ENCODE data around the gene SLC24A2. TPM values are rescaled to one million over a fixed set of nuclear protein-coding genes. Genes with fewer than 3 reads are reported as not detected.

SLC24A2 gene
- total and polyA plus RNA-seq, 2 experiments from 2014 or later = 0.10 to 0.27 TPM

- WGBS (ENCODE audit: low lambda C conversion rate, missing lambda C conversion rate) = 88% methylated on average over 4 of the region's 4 CpGs
- DNase-seq (ENCODE audit: low spot score) = no peak
- TF ChIP-seq EZH2 (IDR thresholded peaks at IDR 0.05; ENCODE audit: borderline replicate concordance) = no peak
- TF ChIP-seq EZH2phosphoT487 (IDR thresholded peaks at IDR 0.05; ENCODE audit: low read depth, severe bottlenecking, unreplicated experiment) = no peak
- TF ChIP-seq CTCF (IDR thresholded peaks at IDR 0.05; ENCODE audit: poor library complexity) = no peak
- Histone ChIP-seq H3K79me2 (no peaks in the 10 kb centered on the region), H3K9me3 (ENCODE audit: low read depth) (no peaks in the 10 kb centered on the region), H3K36me3 (replicated peaks; ENCODE audit: insufficient read depth, low read depth) (no peaks in the 10 kb centered on the region), H3K27ac (no peak overlapping the region), H3K4me1 (ENCODE audit: insufficient read depth) (no peaks in the 10 kb centered on the region), H3K4me3 (no peak overlapping the region), H3K27me3 (no peaks in the 10 kb centered on the region), H4K20me1 (ENCODE audit: insufficient read depth, poor library complexity, severe bottlenecking) (no peaks in the 10 kb centered on the region), H3K4me2 (no peak overlapping the region), H2AFZ (no peak overlapping the region), H3K9me2 (replicated peaks; ENCODE audit: insufficient read depth) (no peaks in the 10 kb centered on the region)
Observed at GRCh38 chr9:19771446-19771845, 17.4 kb downstream of the SLC24A2 start.

- no peaks in the 10 kb centered on the region for H3K27me3 ChIP-seq
- 77% methylated on average over 5 of the region's 5 CpGs for WGBS (ENCODE audit: low lambda C conversion rate, missing lambda C conversion rate)
Observed at GRCh38 chr9:19770973-19771372, 17.9 kb downstream of the SLC24A2 start.

GRCh38 chr9:19769213-19769612, 19.6 kb downstream of the SLC24A2 start:
- Histone ChIP-seq H3K79me2 (no peaks in the 10 kb centered on the region), H3K36me3 (replicated peaks; ENCODE audit: insufficient read depth, low read depth) (no peaks in the 10 kb centered on the region), H3K9me3 (ENCODE audit: low read depth) (no peaks in the 10 kb centered on the region), H3K27ac (no peak overlapping the region), H4K20me1 (ENCODE audit: insufficient read depth, poor library complexity, severe bottlenecking) (no peaks in the 10 kb centered on the region), H2AFZ (no peak overlapping the region), H3K27me3 (no peaks in the 10 kb centered on the region), H3K4me1 (ENCODE audit: insufficient read depth) (no peaks in the 10 kb centered on the region), H3K4me3 (no peak overlapping the region), H3K4me2 (no peak overlapping the region), H3K9me2 (replicated peaks; ENCODE audit: insufficient read depth) (no peaks in the 10 kb centered on the region)
- TF ChIP-seq EZH2 (IDR thresholded peaks at IDR 0.05; ENCODE audit: borderline replicate concordance) (no peak), EZH2phosphoT487 (IDR thresholded peaks at IDR 0.05; ENCODE audit: low read depth, severe bottlenecking, unreplicated experiment) (no peak), CTCF (IDR thresholded peaks at IDR 0.05; ENCODE audit: poor library complexity) (no peak)
- 87% methylated on average over 3 of the region's 3 CpGs for WGBS (ENCODE audit: low lambda C conversion rate, missing lambda C conversion rate)
- DNase-seq (ENCODE audit: low spot score) = peak; percentile 11

More at GRCh38 chr9:19770973-19771372, 17.9 kb downstream of the SLC24A2 start:
- Histone ChIP-seq H3K4me3 (no peak overlapping the region), H3K9me3 (ENCODE audit: low read depth) (no peaks in the 10 kb centered on the region), H3K4me2 (no peak overlapping the region), H3K79me2 (no peaks in the 10 kb centered on the region), H4K20me1 (ENCODE audit: insufficient read depth, poor library complexity, severe bottlenecking) (no peaks in the 10 kb centered on the region), H3K4me1 (ENCODE audit: insufficient read depth) (no peaks in the 10 kb centered on the region), H3K36me3 (replicated peaks; ENCODE audit: insufficient read depth, low read depth) (no peaks in the 10 kb centered on the region), H3K27ac (no peak overlapping the region), H3K9me2 (replicated peaks; ENCODE audit: insufficient read depth) (no peaks in the 10 kb centered on the region), H2AFZ (no peak overlapping the region)
- no peak for DNase-seq (ENCODE audit: low spot score)
- no peak for TF ChIP-seq EZH2 (IDR thresholded peaks at IDR 0.05; ENCODE audit: borderline replicate concordance)
- TF ChIP-seq EZH2phosphoT487 (IDR thresholded peaks at IDR 0.05; ENCODE audit: low read depth, severe bottlenecking, unreplicated experiment) = no peak
- no peak for TF ChIP-seq CTCF (IDR thresholded peaks at IDR 0.05; ENCODE audit: poor library complexity)

- Histone ChIP-seq H3K4me2 (no peak overlapping the region), H2AFZ (no peak overlapping the region), H3K9me2 (replicated peaks; ENCODE audit: insufficient read depth) (no peaks in the 10 kb centered on the region), H3K4me1 (ENCODE audit: insufficient read depth) (no peaks in the 10 kb centered on the region), H3K4me3 (no peak overlapping the region), H3K9me3 (ENCODE audit: low read depth) (no peaks in the 10 kb centered on the region), H3K79me2 (no peaks in the 10 kb centered on the region), H4K20me1 (ENCODE audit: insufficient read depth, poor library complexity, severe bottlenecking) (no peaks in the 10 kb centered on the region), H3K36me3 (replicated peaks; ENCODE audit: insufficient read depth, low read depth) (no peaks in the 10 kb centered on the region), H3K27ac (no peak overlapping the region), H3K27me3 (no peaks in the 10 kb centered on the region)
- TF ChIP-seq EZH2phosphoT487 (IDR thresholded peaks at IDR 0.05; ENCODE audit: low read depth, severe bottlenecking, unreplicated experiment) (no peak), EZH2 (IDR thresholded peaks at IDR 0.05; ENCODE audit: borderline replicate concordance) (no peak), CTCF (IDR thresholded peaks at IDR 0.05; ENCODE audit: poor library complexity) (no peak)
- no peak for DNase-seq (ENCODE audit: low spot score)
- WGBS (ENCODE audit: low lambda C conversion rate, missing lambda C conversion rate) = 71% methylated on average over 1 of the region's 1 CpG
Observed at GRCh38 chr9:19768798-19769197, 20.0 kb downstream of the SLC24A2 start.

Data from hepatocyte (in vitro differentiated cells).